HFFc6 (cell line): ENCODE results near the gene USP10. TPM values are rescaled to one million over a fixed set of nuclear protein-coding genes. Genes with fewer than 3 reads are reported as not detected.

Experiments used
- DNase-seq: peaks from one replicate; pipeline ENCODE4 v3.0.0-alpha.2; 2018
- H3K27ac Mint-ChIP-seq: 2 replicates; pipeline ENCODE4 v1.8.0; 2020; ENCODE audit warnings: mild to moderate bottlenecking, mixed read lengths
- H3K27me3 Mint-ChIP-seq: 2 replicates; pipeline ENCODE4 v1.8.0; 2021; ENCODE audit warnings: mild to moderate bottlenecking, moderate library complexity, mixed read lengths; ENCODE audit not compliant: insufficient read depth
- H3K36me3 Mint-ChIP-seq: 2 replicates; pipeline ENCODE4 v1.8.0; 2021; ENCODE audit warnings: low read depth, mixed read lengths
- H3K4me1 Mint-ChIP-seq: 2 replicates; pipeline ENCODE4 v1.8.0; 2020; ENCODE audit warnings: low read depth, mixed read lengths
- H3K4me3 Mint-ChIP-seq: 2 replicates; pipeline ENCODE4 v1.8.0; 2020; ENCODE audit warnings: mild to moderate bottlenecking, moderate library complexity, mixed read lengths
- H3K9me3 Mint-ChIP-seq: 2 replicates; pipeline ENCODE4 v1.8.0; 2020; ENCODE audit warnings: mild to moderate bottlenecking, mixed read lengths
- total RNA-seq, 6 experiments: library from RNA; stranded (reverse); fragmentation: NEBNext Ultra II Directional; extraction: Animal tissue kit (Norgen Biotek cat#: 25700); gene quantifications; 2 replicates in 1 of 6; 3 replicates in 5 of 6; pipeline ENCODE4 v1.2.3, GENCODE V29; 2021
- TF ChIP-seq, protein P1 (sequence below): fragments of 200-600 bp; sonication (generic); IDR thresholded peaks from 2 replicates; pipeline ENCODE4 v1.5.0; 2021; ENCODE audit warnings: antibody characterized with exemption, mild to moderate bottlenecking

Gene USP10
- total RNA-seq, 6 experiments from 2014 or later = 83.2 to 106 (median 92.3) TPM

DNA sequence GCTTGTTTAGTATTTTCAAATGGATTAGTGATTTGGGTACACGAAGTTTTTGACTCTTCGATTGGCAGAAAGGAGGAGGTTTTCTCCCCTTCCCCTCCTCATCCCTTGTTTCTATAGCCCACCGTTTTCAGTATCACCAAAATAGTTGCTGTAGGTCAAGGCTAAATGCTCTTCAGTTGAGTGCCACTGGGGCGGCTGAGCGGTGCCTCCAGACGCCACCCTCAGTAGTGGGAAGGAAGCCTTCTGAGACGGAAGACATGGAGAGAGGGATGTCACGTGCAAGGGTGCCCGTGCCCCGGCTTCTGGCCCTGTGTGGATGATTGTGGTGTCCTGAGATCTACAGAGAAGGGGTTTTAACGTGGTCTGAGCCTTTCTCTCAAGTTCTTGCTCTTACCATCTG lies 80.3 kb downstream of the USP10 start:
- H3K4me3 Mint-ChIP-seq = no peak overlapping the region
- H3K27ac Mint-ChIP-seq = no peak overlapping the region
- TF ChIP-seq, protein P1, sequence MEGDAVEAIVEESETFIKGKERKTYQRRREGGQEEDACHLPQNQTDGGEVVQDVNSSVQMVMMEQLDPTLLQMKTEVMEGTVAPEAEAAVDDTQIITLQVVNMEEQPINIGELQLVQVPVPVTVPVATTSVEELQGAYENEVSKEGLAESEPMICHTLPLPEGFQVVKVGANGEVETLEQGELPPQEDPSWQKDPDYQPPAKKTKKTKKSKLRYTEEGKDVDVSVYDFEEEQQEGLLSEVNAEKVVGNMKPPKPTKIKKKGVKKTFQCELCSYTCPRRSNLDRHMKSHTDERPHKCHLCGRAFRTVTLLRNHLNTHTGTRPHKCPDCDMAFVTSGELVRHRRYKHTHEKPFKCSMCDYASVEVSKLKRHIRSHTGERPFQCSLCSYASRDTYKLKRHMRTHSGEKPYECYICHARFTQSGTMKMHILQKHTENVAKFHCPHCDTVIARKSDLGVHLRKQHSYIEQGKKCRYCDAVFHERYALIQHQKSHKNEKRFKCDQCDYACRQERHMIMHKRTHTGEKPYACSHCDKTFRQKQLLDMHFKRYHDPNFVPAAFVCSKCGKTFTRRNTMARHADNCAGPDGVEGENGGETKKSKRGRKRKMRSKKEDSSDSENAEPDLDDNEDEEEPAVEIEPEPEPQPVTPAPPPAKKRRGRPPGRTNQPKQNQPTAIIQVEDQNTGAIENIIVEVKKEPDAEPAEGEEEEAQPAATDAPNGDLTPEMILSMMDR = no peak
- no peak for DNase-seq
- H3K27me3 Mint-ChIP-seq = peaks cover 2% of the 10 kb centered on the region; the same call in 1 of the 2 replicates
- H3K36me3 Mint-ChIP-seq = peaks cover 45% of the 10 kb centered on the region
- no peaks in the 10 kb centered on the region for H3K9me3 Mint-ChIP-seq
- peaks cover 9% of the 10 kb centered on the region for H3K4me1 Mint-ChIP-seq

DNA sequence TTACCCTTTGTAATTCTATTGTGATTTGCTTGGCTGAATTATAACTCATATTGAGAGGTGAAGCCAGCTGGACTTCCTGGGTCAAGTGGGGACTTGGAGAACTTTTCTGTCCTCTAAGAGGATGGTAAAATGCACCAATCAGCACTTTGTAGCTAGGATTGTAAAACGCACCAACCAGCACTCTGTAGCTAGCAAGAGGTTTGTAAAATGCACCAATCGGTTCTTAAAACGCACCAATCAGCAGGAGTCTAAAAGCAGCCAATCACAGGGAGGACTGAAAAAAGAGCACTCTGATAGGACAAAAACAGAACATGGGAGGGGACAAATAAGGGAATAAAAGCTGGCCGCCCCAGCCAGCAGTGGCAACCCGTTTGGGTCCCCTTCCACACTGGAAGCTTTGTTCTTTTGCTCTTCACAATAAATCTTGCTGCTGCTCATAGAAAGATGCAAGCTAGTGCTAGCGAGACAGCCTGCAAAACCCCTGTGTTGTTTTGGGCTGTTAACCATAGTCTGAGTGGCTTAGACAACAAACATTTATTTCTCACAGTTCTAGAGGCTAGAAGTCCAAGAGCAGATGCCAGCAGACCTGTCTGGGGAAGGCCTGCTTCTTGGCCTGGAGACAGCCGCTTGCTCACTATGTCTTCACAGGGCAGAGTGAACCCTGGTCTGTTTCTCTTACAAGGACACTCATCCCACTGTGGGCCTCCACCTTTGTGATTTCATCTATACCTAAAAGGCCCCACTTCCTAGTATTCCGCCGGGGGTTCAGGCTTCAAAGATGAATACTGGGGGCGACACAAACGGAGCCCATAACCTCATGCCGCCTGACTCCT lies 81.0 kb downstream of the USP10 start:
- Mint-ChIP-seq H3K36me3 (peaks cover 41% of the 10 kb centered on the region), H3K9me3 (no peaks in the 10 kb centered on the region), H3K27me3 (no peaks in the 10 kb centered on the region; the same call in 1 of the 2 replicates), H3K4me3 (no peak overlapping the region), H3K4me1 (peaks cover 3% of the 10 kb centered on the region), H3K27ac (no peak overlapping the region)
- no peak for DNase-seq
- TF ChIP-seq, protein P1 = no peak

DNA sequence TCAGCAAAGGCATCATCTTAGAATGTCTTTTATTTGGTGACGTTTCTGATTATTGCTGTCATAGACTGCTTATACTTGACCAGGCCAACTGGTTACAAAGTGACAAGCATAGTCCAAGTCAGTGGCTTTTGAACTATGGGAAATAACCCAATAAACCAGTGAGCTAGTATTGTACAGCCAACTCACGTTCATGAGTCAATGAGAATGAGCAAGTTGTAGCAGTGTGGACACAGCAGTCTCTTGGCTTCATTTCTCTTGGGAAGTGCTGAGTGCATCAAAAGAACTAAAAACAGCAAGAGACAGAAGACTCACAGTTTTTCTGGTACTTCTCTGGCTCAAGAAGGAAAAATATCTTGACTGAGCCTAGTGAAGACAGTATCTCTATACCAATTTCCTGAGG lies 83.0 kb downstream of the USP10 start:
- DNase-seq = no peak
- H3K27ac Mint-ChIP-seq = no peak overlapping the region
- H3K4me1 Mint-ChIP-seq = peaks cover 7% of the 10 kb centered on the region
- H3K4me3 Mint-ChIP-seq = no peak overlapping the region
- no peaks in the 10 kb centered on the region for H3K9me3 Mint-ChIP-seq
- H3K36me3 Mint-ChIP-seq = peaks cover 35% of the 10 kb centered on the region
- TF ChIP-seq, protein P1 = no peak
- peaks cover 2% of the 10 kb centered on the region; the same call in 1 of the 2 replicates for H3K27me3 Mint-ChIP-seq

DNA sequence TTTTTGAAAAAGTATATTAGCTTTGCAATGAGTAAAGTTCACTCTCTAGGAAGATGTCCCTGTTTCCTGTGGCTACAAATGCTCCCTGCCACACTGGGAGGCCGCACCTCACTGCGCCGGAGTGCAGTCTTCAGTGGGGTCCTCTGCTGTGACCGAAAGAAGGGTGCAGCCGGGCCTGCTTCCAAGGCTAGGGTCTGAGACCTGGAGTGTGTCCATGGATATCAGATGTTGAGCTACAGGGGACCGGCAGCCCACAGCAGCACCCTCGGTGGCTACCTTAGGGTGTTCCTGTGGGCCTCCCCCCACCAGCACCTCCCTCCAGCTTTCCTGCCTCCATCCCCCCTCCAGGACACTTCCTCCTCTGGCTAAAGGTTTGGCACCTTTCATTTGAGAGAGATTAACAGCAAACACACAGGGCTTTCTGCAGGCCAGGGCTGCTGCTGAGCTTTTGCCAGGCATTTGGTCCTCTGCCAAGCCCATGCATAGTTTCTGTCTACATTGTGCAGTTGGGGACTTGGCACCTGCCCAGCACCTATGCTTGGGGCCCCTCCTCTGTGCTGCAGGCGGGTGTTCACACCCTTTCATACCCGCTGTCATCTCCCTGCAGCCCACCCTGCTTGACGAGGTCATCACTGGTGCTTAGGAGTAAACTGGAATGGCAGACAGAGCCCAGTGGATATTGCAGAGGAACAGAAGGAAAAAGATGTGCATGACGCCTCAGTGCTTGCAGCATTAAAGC lies 86.2 kb downstream of the USP10 start:
- peak; percentile 29 for DNase-seq
- H3K4me1 Mint-ChIP-seq = peaks cover 28% of the 10 kb centered on the region
- H3K36me3 Mint-ChIP-seq = peaks cover 7% of the 10 kb centered on the region; the same call in 1 of the 2 replicates
- H3K27me3 Mint-ChIP-seq = peaks cover 2% of the 10 kb centered on the region; the same call in 1 of the 2 replicates
- no peak overlapping the region for H3K27ac Mint-ChIP-seq
- no peaks in the 10 kb centered on the region for H3K9me3 Mint-ChIP-seq
- TF ChIP-seq, protein P1 = no peak
- no peak overlapping the region for H3K4me3 Mint-ChIP-seq

DNA sequence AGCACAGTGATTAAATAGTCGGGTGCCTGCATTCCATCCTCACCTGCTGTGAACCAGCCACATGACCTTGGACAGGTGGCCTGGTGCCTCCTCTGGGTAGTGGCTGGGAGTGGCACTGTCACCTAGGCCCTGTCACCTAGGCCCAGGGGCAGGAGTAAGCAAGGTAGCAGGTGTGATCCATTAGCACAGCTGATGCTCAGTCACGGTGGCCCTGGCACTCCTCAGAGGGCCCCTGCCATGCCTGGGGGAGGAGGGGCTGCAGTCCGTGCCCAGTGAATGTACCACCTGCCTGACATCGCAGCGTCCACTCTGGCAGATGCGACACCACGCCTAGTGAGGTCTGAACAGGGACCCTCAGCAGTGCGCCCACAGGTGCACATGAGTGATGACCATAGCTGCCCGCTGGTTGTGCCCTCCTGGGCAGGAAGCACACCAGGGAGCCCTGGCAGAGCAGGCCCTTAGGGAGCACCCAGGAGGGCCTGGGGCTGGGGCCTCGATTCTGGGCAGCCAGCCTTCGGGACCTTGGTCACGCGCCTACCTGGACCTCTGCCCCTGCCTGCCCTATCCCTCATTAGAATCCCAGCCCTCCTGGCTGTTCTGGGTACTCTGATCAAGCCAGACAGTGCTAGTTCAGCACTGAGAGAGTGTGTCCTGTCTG lies 86.9 kb downstream of the USP10 start:
- TF ChIP-seq, protein P1 = no peak
- DNase-seq = no peak
- H3K4me3 Mint-ChIP-seq = no peak overlapping the region
- H3K9me3 Mint-ChIP-seq = no peaks in the 10 kb centered on the region
- peaks cover 28% of the 10 kb centered on the region for H3K4me1 Mint-ChIP-seq
- no peak overlapping the region for H3K27ac Mint-ChIP-seq
- H3K36me3 Mint-ChIP-seq = 0 out of 2 replicates have a peak, but pooled peaks cover 4% of the 10 kb centered on the region
- peaks cover 2% of the 10 kb centered on the region; the same call in 1 of the 2 replicates for H3K27me3 Mint-ChIP-seq
